HG02870 (cell line): ENCODE data around the gene KCNQ2.
"Not testable (repeated sequence)": the region's sequence is repeated elsewhere in the genome, so short reads cannot be mapped to it uniquely, and the experiment has no call there.

Source experiments
- ATAC-seq: cut with Tn5 transposase; IDR thresholded peaks from one replicate; pipeline ENCODE4 v1.9.1; 2021; ENCODE audit warnings: mild to moderate bottlenecking, moderate library complexity; ENCODE audit not compliant: unreplicated experiment

KCNQ2 gene

DNA sequence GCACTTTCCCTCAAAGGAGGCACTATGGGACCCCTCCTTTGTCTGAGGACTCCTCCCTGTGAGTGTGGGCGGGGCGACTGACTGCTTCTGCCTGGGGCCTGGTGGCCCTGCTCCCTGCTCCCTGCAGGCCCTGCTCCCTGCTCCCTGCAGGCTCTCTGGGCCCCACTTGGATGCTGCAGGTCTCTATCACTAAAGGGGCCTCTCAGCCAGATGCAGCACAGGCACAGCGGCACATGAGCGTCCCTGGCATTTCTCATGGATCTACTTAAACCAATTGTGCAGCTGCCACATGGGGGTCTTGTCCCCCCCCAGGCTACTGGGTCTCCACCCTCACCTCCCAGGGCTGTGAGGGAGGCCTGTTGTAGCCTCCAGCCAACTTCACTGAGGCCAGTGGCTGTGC, 18.6 kb upstream of the KCNQ2 start:
- no peak for ATAC-seq

DNA sequence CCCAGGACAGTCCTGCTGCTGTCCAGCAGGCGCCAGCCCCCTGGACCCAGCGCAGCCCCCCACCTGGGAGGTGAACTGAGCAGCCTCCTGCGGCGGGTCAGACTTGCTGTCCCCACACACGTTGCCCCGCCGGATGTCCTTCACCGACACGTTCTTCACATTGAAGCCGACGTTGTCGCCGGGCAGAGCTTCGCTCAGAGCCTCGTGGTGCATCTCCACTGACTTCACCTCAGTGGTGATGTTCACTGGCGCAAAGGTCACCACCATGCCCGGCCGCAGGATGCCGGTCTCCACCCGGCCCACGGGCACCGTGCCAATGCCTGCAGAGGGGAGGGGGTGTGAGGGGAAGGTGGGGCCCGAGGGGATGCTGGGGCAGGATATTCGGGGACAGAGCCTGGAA, 18.0 kb upstream of the KCNQ2 start:
- no peak for ATAC-seq

DNA sequence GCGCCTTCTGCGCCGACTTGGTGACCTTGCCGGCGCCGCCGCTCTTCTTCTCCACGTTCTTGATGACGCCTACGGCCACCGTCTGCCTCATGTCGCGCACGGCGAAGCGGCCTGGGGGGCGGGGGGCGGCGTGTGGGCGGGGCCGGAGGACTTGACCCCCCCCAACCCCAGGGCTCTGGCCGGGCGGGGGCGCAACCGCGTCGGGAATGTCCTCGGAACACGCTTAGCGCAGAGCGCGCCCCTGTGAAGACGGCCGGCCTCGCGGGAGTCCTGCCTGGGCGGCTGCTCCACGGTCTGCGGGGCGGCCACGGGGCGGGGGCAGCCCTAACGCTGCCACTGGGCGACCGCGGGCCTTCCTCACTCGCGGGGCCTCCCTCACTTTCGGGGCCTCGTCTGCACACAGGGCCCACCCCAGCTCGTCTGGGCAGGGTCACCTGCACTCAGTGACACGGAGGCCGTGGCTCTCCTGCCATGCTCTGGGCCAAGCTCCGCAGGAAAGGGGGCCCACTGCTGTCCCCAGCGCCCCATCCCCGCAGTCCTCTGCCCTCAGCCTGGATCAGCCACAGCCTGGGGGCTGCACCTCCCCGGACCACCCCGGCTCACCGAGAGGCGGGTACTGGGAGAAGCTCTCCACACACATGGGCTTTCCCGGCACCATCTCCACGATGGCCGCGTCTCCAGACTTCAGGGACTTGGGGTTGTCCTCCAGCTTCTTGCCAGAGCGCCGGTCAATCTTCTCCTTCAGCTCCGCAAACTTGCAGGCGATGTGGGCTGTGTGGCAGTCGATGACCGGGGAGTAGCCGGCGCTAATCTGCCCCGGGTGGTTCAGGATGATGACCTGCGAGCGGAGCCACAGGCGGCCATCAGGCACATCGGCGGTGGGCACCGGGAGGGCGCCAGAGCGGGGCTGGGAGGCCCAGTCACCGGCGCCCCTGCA, 16.1 kb upstream of the KCNQ2 start:
- no peak for ATAC-seq

DNA sequence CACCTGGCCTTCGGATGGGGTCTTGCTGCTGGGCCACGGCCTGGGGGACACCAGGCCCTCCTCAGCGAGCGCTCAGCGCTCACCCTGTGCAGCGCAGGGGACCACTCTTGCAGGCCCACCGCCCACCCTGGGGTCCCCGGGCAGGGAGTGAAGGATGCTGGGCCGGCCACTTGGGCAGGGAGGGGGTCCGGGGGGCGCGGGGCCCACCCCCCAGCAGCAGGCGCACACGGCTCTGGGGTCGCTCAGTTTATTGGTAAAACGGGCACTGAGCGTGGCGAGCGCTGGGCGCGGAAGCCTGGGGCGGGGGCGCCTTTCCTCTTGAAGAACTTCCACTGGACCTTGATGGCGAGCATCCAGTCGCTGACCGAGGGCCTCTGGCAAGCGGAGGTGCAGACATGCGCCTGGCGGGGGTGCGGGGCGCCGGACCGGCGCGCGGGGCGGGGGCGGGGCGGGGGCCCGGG, 15.4 kb upstream of the KCNQ2 start:
- ATAC-seq, result no peak

DNA sequence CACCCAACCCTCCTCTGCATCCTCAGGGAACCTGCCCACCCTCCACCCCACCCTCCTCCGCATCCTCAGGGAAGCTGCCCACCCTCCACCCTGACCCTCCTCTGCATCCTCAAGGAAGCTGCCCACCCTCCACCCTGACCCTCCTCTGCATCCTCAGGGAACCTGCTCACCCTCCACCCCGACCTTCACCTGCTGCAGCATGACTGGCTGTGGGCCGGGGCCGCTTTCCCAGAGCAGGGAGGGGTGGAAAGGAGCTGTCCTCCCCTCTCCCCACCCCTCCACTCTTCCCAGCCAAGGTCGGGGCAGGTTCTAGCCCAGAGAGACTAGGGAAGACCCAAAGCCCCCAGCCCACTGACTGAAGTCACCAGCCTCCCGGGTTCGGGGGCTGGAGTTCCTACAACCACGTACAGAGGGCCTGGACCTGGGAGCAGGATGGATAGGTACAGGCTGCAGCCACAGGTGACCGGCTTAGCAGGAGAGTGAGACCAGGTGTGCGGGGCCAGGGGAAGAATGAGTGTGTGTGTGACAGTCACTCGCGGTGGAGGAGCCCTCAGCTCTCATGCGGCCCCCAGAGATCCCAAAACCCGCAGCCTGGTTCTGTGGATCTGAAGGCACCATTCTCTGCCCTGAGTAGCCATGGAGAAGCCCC, 14.8 kb upstream of the KCNQ2 start:
- ATAC-seq, result no peak

DNA sequence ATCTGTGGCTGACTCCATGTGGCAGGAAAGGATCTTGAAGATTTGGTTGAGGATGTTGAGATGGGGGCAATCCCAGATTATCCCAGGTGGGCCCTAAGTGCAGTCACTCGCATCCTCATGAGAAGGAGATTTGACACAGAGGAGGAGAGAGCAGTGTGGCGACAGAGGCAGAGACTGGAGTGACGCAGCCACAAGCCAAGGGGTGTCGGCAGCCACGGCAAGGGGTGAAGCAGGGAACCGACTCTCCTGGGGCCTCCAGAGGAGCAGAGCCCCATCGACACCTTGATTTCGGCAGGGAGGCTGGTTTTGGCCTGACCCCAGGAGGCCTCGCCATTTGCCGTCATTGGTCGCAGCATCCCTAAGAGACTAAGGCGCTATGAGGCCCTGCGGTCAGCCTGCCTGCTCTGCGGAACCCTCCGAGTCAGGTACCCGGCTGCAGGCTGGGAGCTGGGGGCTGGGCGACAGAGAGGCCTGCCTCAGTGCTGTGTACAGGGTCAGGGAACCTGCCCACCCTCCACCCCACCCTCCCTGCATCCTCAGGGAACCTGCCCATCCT, 13.9 kb upstream of the KCNQ2 start:
- no peak for ATAC-seq

DNA sequence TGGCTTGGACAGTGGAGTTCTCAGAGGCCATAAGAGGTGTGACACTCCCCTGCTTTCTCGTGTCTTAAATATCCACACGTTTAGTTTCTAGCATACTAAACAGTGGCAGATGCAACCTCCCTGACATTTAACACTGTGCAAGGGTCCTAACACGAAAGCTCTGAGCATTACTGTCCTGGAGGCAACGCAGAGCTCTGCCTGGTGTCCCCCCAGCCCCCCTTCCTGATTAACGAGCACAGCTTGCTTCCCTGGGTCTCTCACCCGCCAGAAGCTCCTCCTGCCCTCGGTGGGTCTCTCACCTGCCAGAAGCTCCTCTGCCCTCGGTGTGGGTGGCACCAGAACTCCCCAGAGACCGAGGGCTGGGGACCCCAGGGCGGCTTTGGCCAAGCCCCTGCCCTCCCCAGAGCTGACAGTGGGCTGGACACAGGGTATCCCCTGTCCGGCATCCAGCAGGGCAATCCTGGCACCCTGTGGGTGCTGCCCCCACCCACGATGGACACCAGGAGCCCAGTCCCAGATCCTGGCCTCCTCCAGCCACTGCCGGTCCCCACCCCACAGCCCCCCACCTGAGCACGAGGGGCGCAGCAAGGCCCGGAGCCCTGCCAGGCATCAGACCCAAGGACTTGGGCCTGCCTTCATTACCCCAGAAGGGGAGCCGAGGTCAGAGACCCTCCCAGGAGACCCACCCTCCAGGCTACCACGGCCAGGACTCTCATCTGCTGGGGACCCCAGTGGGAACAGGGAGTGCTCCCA, 12.4 kb upstream of the KCNQ2 start:
- no peak for ATAC-seq

DNA sequence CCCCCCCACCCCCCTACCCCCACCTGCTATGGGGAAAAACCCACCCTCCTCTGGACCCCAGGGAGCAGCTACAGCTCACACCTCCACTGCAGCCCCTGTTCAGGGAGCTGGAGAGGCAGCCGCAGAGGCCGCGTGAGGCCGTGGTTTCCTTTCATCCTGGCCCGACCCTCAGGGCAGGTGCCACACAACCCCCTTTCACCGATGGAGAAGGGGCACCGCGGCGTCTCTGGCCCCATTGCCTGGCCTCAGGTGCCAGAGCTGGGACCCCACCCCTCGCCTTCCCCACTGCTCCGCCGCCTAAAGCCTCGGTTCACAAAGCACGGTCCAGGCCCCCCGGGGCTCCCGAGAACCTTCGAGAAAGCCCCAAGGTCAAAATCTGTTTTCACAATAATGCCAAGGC, 11.8 kb upstream of the KCNQ2 start:
- ATAC-seq, result no peak

DNA sequence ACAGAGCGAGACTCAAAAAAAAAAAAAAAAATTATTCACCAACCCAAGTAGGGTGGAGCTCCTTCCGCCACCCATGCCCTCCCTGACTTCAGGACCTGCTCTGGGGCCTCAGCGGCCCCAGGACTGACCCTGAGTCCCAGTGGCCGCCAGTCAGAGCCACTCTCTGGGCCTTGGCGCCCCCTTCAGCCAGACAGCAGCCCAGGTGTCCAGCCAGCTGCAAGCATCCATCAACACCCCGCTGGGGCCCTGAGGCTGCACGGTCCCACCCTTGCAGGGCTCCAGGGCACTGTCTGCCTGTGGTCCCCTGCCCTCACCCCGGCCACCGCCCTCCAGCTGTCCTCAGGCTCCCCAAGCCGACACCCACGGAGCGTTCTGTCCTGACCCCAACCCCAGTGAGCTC, 11.4 kb upstream of the KCNQ2 start:
- ATAC-seq, result no peak

DNA sequence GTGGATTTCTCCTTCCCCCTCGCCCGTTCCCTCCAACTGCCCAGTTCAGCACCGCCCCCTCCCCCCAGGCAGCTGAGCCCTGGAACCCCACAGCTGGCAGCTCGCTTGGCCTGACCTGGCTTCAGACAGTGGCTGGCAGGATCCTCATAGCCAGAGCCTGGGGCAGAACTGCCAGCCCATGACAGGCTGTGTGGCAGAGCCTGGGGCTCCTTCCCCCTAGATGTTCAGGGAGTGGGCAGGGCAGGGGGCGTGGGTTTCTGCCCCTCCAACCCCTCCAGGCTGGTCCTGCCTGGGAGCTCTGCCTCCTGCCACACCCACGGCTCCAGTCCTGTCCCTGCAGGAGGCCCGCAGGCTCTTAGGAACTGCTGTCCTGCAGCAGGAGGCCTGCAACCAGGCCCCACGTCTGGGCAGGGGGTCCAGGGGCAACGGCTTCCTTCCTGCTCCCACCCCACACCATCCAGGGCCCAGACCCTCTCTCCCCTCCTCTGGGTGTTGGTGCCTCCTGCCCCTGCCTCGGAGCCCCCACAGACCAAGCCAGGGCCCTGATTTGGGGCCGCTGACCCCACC, 9.6 kb upstream of the KCNQ2 start:
- ATAC-seq, result no peak

DNA sequence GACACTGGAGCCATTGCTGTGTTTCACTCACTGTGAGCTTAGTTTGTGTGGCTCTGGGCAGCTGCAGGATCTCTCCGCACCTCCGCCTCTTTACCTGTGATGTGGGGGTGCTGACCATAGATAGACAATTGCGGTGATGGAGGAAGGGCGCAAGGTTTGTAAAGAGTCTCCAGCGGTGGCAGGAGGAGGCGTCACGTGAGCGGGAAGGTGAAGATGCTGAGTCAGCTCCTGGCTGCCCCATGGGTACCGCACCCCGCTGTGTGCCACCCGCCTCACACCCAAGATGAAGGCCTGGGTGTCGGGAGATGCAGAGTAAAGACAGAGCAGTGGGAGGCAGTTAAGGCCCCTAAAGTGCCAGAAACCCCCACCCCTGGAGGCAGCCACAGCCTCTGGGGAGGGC, 9.0 kb upstream of the KCNQ2 start:
- no peak for ATAC-seq

DNA sequence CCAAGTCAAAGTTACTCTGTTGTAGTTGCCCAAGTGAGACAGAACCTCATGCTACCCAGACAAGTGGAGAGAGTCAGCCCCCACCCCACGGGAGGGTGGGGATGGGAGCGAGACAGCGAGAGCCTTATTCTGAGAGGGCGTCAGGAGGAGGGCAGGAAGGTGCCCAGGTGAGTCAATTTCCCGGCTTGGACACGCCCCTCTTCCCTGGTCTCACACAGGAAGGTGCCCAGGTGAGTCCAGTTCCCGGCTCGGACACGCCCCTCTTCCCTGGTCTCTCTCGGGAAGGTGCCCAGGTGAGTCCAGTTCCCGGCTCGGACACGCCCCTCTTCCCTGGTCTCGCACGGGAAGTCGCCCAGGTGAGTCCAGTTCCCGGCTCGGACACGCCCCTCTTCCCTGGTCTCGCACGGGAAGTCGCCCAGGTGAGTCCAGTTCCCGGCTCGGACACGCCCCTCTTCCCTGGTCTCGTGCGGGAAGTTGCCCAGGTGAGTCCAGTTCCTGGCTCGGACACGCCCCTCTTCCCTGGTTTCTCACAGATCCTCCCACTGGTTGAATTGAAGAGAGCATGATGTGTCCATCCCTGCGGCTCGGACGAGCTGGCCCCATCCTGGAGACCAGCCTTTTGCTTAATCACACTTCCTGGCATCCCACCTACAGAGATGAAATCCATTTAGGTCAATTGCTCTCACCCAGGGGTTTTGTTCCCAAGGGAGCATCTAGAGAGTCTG, 7.4 kb upstream of the KCNQ2 start:
- ATAC-seq, result not testable (repeated sequence)

DNA sequence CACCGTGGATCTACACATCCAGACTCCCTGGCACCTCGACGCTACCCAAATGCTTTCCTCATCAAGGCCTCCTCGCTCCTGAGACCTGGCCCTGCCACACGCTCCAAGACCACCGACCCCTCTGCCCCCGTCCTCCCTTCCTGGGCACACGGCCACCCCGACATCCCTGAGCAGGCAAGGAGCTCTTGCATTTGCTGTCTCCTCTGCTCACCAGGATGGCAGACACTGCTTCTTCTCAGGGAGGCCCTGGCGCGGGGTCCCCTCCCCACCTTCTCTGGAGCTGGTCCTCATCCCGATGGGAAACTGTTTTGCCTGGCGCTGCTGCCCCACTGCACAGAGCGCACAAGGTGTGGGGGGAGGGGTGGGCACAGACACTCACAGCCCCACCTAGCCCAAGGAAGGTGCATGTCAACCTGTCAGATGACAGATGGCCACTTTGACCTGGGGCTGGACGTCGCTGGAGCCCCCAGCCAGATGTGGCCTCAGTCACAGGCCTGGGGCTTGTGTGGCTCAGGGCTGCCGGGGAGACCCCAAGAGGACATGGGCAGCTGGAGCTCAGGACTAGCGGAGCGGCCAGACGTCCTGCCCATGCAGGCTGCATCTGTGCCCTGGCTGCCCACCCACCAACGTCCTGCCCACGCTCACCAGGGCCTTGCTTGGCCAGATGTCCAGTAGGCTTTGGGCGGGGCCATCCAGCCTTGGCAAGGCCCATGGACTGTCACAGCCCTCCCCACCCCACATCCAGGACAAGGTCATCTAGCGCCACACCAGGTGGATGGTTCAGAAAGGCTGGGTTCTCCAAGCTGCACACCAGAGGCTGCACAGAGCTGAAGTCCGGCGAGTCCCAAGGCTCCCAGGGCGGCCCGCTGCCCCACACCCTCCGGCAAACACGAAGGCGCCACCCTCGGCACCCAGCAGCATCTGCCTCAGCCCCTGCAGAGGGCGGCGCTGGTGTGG, 6.2 kb upstream of the KCNQ2 start:
- no peak for ATAC-seq

DNA sequence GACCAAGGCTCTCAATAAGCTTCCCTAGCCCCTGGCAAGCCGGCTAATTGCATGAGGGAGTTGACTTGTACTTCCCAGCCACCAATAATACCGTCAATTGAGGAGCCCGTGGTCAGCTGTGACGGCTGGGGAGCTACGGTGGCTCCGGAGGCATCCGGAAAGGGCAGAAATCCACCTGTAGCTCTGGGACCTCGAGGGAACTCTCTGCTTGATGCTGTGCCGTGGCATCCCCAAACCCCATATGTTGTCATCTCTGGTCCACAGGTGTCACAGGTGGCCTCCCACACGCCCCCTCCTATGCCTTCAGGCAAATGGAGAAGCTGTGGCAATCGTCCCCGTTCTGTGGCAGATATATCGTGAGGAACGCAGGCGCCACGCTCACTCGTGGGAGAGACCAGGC, 5.5 kb upstream of the KCNQ2 start:
- ATAC-seq, result no peak

DNA sequence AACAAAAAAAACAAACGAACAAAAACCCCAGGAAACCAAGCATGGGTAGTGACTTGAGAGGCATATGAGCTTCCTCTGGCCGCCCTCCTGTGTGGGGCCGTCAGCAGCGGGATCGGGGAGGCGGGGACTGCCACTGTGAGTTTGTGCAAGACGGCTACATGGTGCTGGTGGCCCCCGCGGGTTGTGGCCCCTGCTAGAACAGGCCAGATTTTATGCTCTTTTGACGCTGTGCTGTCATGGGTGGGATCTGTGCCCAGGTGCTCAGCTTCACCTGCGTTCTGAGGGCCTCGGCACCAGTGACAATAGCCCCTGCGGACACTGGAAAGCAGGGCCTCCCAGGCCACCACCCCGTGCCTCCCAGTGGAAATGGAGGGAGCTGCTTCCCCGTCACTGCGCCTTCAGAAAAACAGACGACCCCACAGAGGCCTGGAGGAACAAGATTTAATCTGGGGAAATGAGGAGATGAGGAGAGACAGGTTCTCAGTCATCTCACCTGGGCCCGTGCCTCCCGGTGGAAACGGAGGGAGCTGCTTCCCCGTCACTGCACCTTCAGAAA, 4.7 kb upstream of the KCNQ2 start:
- no peak for ATAC-seq

DNA sequence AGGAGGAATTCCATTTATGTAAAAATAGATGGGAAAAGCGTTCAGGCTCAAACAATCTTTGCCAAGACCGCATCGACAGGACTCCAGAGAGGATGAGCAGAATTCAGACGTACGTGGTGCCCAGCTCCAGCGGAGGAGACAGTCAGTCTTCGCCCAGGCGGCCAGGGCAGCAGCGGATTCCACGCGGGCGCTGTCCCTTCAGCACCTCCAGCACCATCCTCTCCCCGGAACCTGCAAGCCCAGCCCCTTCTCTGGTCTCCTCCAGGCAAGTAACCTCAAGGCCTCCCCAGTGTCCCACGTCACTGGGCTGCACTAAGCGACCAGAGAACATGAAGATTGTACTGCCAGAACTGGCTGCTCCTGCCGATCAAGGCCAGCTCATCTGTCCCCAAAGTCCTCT, 2.8 kb upstream of the KCNQ2 start:
- no peak for ATAC-seq

DNA sequence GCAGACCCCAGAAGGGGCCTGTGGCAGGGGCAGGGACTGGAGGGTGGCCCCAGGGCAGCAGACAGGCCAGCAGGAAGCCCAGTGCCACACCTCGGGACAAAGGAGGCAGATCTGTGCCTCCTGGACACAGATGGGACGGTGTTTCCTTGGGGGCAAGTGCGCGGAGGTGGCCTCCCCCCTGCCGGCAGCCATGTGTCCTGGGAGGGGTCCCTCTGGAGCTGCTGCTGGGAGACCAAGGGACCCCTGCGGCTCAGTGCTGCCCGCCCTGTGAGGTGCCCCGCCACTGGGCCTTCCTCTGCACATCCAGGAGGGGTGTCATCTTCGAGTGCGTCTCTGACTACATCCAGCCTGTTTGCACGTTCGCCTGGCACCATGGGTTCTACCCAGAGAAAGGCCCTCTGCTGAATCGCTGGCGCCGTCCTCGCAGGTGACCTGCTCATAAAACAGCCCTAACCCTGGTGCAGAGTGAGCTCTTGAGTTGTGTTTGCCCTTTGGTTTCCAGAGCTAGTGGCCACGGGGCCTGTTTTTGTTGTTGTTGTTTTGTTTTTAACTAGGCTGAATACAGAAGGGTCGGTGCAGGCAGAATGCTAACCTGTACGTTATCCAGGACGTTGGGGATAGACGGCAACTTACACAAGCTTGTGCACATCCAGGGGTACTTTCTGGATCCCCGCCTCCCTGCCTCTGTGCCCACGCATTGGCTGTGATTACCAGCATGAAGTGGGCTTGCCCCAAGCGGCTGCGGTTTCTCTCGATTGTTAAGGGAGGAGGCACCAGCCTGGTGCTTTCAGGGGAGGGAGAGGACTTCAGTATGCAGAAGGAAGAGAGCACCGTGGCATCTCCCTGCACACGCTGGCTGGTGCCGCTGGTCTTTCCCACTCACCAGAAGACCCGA, 1.3 kb upstream of the KCNQ2 start:
- no peak for ATAC-seq

DNA sequence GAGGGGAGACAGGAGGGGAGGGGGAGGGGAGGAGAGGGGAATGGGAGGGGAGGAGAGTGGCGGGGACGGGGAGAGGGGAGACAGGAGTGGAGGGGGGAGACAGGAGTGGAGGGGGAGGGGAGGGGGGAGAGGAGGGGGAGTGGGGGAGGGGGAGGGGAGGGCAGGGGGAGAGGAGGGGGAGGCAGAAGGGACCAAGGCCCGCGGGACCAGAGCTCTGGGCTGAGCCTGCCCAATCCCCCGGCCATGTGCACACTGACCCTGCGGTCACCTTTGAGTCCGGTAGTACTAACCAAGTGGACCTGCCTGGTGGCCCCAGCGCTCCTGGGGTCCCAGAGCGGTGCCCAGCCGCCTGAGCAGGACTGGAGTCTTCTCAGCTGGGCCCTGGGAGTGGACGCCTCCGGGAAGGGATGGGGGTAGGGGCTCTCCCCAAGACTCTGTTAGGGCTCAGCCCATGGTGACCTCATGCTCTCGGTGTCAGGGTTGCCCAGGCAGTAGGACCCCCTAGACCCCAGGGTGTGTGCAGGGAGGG, 471 bp upstream of the KCNQ2 start:
- ATAC-seq, result no peak
